H1 (cell line): ENCODE data around the gene TNFRSF1A.

Experiments used
- CTCF ChIP-seq, 3 experiments: IDR thresholded peaks; 1 replicate in 2 of 3; 2 replicates in 1 of 3; pipeline versions ENCODE4 v1.5.1 to v1.6.1; 2011; ENCODE audit warnings: low read length in 3 of 3, mild to moderate bottlenecking in 3 of 3, inconsistent platforms in 2 of 3, low read depth in 1 of 3, moderate library complexity in 1 of 3; ENCODE audit not compliant: insufficient read depth in 1 of 3; ENCODE audit errors: control extremely low read depth in 1 of 3
- EP300 ChIP-seq, 2 experiments: IDR thresholded peaks; 1 replicate in 1 of 2; 2 replicates in 1 of 2; pipeline ENCODE4 v1.6.1; 2011 to 2012; ENCODE audit warnings: low read depth in 2 of 2, low read length in 2 of 2, mild to moderate bottlenecking in 2 of 2, borderline replicate concordance in 1 of 2, inconsistent platforms in 1 of 2, moderate library complexity in 1 of 2
- EZH2 ChIP-seq: fragments of 200-600 bp; sonication (generic); IDR thresholded peaks from 2 replicates; pipeline ENCODE4 v1.7.1; 2012; ENCODE audit warnings: low read depth, mild to moderate bottlenecking, moderate library complexity, low read length, inconsistent platforms; ENCODE audit not compliant: severe bottlenecking
- JUN ChIP-seq: IDR thresholded peaks from 2 replicates; pipeline ENCODE4 v1.6.1; 2011; ENCODE audit warnings: low read depth, mild to moderate bottlenecking, improper control_type of control experiment, low read length
- JUND ChIP-seq: IDR thresholded peaks from 2 replicates; pipeline ENCODE4 v1.6.1; 2011; ENCODE audit warnings: mild to moderate bottlenecking, improper control_type of control experiment, low read length
- MAX ChIP-seq: IDR thresholded peaks from 2 replicates; pipeline ENCODE4 v1.6.1; 2012; ENCODE audit warnings: inconsistent platforms
- POLR2A ChIP-seq, 2 experiments: IDR thresholded peaks; 1 replicate in 1 of 2; 2 replicates in 1 of 2; pipeline ENCODE4 v1.6.1; 2011; ENCODE audit warnings: low read depth in 2 of 2, low read length in 2 of 2, mild to moderate bottlenecking in 2 of 2; ENCODE audit errors: control extremely low read depth in 1 of 2
- POLR2AphosphoS5 ChIP-seq: IDR thresholded peaks from 2 replicates; pipeline ENCODE4 v1.6.1; 2011; ENCODE audit warnings: low read depth, low read length
- SP1 ChIP-seq: IDR thresholded peaks from 2 replicates; pipeline ENCODE4 v1.6.1; 2011; ENCODE audit warnings: low read depth, low read length
- SUZ12 ChIP-seq: fragments of 200-600 bp; sonication (generic); IDR thresholded peaks from 2 replicates; pipeline ENCODE4 v1.6.1; 2012; ENCODE audit warnings: mild to moderate bottlenecking, inconsistent platforms, low read length, moderate library complexity, mixed read lengths
- YY1 ChIP-seq: IDR thresholded peaks from 2 replicates; pipeline ENCODE4 v1.6.1; 2011; ENCODE audit warnings: low read depth, mild to moderate bottlenecking, low read length

GRCh38 chr12:6281081-6281809 is 60.6 kb downstream of the TNFRSF1A start:
- TF ChIP-seq CTCF (IDR thresholded peaks at IDR 0.05; ENCODE audit: control extremely low read depth in 1 of 3, insufficient read depth in 1 of 3, low read depth in 1 of 3, low read length in 3 of 3) (no peak), POLR2AphosphoS5 (no peak), EP300 (IDR thresholded peaks at IDR 0.05; ENCODE audit: borderline replicate concordance in 1 of 2, low read depth in 2 of 2, low read length in 2 of 2) (no peak), EZH2 (no peak), POLR2A (IDR thresholded peaks at IDR 0.05; ENCODE audit: control extremely low read depth in 1 of 2, low read depth in 2 of 2, low read length in 2 of 2) (no peak), SP1 (no peak), JUND (no peak), YY1 (no peak), JUN (no peak), SUZ12 (no peak), MAX (no peak)
